GM13976 (cell line): ENCODE data around the gene EHD4.

Experiments used
- DNase-seq: peaks from one replicate; pipeline ENCODE4 v3.0.0; 2012; ENCODE audit warnings: low spot score
- in situ Hi-C: fragments of 300-500 bp; cut with MboI; formaldehyde crosslinking; loops from one replicate; pipeline ENCODE4 v1.12.0; 2022; ENCODE audit warnings: low sequenced_read_pairs, mixed read lengths, inconsistent platforms; ENCODE audit not compliant: unreplicated experiment
- TF ChIP-seq, protein P1 (sequence below): IDR thresholded peaks from 2 replicates; pipeline ENCODE4 v1.5.1; 2012; ENCODE audit warnings: borderline replicate concordance, mild to moderate bottlenecking; ENCODE audit not compliant: insufficient read depth; ENCODE audit errors: extremely low read depth, missing control alignments, control extremely low read depth

Gene EHD4

DNA sequence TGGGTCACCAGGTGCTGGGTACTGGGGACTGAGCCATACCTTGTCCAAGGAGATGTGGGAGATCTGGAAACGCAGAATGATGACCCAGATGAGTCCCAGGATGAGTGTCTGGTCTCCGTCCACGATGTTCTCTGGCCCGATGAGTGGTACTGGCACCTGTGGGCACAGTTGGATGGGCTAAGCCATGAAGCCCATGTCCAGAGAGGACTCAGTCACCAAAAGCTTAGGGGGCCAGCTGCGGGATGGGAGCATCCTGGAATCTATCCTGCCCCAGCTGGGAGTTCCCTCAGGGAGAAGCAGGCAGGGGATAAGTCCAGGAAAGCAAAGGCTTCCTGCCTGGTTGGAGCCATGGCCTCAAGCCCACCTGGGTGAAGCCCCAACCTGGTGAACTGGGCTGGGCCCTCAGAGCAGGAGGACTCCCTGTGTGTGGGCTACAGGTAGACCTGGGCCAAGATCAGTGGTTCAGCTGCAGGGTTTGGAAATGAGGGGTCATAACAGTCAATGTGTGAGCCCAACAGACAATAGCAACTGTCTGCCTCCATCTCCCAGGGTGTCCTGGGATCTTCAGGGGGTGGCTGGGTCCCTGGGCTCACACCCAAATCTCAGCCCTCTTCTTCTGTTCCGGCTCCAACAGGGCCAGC is 82.2 kb downstream of the EHD4 start:
- in situ Hi-C loops, result no loop called here
- TF ChIP-seq, protein P1, sequence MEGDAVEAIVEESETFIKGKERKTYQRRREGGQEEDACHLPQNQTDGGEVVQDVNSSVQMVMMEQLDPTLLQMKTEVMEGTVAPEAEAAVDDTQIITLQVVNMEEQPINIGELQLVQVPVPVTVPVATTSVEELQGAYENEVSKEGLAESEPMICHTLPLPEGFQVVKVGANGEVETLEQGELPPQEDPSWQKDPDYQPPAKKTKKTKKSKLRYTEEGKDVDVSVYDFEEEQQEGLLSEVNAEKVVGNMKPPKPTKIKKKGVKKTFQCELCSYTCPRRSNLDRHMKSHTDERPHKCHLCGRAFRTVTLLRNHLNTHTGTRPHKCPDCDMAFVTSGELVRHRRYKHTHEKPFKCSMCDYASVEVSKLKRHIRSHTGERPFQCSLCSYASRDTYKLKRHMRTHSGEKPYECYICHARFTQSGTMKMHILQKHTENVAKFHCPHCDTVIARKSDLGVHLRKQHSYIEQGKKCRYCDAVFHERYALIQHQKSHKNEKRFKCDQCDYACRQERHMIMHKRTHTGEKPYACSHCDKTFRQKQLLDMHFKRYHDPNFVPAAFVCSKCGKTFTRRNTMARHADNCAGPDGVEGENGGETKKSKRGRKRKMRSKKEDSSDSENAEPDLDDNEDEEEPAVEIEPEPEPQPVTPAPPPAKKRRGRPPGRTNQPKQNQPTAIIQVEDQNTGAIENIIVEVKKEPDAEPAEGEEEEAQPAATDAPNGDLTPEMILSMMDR, result no peak
- no peak for DNase-seq

DNA sequence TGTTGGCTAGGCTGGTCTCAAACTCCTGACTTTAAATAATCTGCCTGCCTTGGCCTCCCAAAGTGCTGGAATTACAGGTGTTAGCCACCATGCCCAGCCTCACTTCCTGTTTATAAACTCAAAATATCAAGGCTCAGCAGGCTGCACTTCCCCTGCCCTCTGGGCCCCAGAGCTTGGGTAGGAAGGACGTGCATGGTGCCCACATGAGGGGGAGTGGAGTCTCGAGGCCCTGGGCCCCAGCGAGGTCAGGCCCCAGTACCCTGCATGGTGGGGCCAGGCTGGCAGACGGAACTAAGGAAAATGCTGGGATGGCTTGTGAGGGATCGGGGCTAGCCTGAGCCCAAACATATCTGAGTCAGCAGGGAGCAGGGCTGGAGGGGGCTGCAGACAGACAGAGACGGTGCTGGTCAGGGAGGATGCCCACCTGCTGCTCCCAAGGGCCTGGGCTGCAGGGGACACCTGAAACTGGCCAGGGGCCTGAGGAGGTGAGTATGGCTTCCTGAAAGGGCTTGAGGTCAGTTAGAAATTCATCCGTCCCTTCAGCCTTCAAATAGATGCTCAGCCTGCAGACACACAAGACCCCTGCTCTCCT is 83.6 kb downstream of the EHD4 start:
- in situ Hi-C loops, result no loop called here
- TF ChIP-seq, protein P1, result no peak
- no peak for DNase-seq

DNA sequence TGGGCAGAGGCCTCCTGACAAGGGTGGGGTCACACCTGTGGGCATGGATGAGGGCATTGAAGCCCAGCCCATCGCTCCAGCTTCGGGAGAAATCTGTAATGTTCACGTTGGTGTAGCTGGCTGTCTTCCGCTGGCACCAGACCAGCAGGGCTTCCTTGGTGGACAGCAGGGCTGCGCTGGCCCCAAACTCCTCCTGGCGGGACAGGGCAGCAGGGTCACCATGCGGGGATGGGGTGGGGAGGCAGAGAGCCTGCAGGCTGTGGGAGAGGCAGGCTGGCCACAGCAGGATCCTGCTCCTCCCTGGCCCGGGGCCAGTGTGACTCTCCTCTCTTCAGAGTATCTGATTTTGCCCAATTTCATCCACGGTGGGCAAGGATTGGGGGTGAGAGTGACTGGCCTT is 84.5 kb downstream of the EHD4 start:
- TF ChIP-seq, protein P1, result no peak
- in situ Hi-C loops, result no loop called here

DNA sequence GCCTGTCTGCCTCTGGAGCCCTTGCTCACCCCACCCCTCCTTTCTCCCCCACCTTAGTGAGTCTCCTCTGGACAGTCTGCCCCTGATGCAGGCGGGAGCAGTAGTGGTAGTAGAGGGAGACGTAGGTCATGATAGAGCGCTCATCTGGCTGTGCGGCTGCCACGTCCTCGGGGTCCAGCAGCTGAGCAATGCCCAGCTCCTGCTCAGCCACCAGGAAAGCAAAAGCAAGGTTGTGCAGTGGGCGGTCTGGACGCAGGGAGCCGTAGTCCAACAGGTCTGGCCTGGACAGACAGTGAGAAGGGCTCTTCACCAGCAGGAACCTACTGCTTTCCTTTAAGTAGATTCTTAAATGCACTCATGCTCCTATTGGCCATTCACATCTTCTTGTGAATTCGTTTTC is 85.2 kb downstream of the EHD4 start:
- TF ChIP-seq, protein P1, result no peak
- no peak for DNase-seq
- in situ Hi-C loops, result no loop called here

More for the DNA sequence above, 84.5 kb downstream of the EHD4 start:
- no peak for DNase-seq

DNA sequence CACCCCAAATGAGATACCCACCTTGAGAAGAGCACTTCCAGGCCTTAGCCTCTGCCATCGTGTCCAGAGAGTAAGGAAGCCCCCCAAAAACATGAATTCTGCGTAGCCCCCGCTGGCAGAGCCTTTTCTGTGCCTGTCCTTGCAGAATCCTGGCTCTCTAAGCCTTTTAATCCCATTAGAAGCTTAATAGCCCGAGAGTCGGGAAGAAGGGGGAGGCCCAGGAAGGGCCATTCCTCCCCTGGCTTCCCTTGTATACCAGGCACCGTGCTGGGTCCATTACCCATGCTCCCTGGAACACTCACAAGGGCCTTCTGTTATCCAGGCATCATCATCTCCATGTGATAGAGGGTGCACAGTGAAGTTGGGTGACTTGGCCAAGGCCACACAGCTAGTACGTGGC is 85.6 kb downstream of the EHD4 start:
- DNase-seq, result no peak
- in situ Hi-C loops, result no loop called here
- TF ChIP-seq, protein P1, result no peak

DNA sequence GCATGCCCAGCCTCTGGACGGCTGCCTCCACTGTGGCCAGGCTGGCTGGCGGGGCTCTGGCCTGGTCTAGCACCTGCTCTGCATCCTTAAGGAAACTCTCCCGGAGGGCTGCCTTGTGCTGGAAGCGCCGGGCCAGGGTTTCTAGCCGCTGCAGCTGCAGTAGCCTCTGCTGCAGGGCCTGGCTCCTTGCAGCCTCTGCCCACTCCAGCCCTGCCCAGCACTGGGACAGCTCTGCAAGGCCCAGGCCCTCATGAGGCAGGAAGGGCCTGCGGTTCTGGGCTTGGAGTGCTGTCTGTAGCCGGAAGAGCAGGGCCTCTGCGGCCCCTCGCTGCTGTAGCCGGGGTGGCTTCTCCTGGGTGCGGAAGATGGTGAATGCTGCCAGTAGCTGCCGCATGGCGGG is 86.5 kb downstream of the EHD4 start:
- TF ChIP-seq, protein P1, result no peak
- in situ Hi-C loops, result no loop called here
- no peak for DNase-seq
